GM04504 (cell line): ENCODE data around the gene KRTAP4-6.
A peak's percentile ranks its signal among the peaks of the same experiment; 100 is the strongest.
"Not testable (repeated sequence)": the region's sequence is repeated elsewhere in the genome, so short reads cannot be mapped to it uniquely, and the experiment has no call there.

Experiments
- DNase-seq: peaks from one replicate; pipeline ENCODE4 v3.0.0-alpha.2; 2012; ENCODE audit warnings: low read depth

Gene KRTAP4-6

DNA sequence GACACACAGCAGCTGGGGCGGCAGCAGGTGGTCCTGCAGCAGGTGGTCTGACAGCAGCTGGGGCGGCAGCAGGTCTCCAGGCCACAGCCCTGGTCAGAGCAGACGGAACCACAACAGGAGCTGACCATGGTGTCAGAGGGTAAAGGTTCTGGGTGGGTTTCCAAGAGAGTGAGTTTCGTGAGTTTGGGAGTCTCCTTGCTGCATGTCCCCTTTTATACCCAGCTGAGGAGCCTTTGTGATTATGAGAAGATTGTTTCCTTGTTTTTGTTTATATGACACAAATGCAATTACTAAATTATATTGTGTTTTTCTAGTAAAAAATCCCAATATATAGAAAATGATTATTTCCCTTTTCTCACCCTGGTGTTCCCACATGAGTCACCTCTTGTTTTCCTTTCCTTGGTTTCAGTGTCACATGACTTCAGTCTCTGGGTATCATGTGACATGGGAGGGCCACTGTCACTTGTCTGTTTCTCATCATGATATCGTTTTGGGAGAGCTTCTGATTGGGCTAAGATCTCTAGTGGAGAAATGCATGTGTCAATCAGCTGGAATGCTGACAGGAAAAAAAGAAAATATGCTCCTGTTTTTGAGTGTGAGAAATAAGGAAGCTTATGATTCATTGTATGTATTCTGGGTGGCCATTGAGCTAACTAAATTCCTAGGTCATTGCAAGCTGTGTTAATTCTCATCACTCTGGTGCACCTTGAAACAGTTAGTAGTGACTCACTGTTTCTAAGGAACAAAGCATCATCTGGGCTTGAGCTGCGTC lies at the start of gene KRTAP4-6:
Gene KRTAP4-6, minus strand, starts transcription at position 185 of the 772 bp plus-strand sequence. Its CDS starts 57 bp downstream, at position 128.
- peak; percentile 86 for DNase-seq

DNA sequence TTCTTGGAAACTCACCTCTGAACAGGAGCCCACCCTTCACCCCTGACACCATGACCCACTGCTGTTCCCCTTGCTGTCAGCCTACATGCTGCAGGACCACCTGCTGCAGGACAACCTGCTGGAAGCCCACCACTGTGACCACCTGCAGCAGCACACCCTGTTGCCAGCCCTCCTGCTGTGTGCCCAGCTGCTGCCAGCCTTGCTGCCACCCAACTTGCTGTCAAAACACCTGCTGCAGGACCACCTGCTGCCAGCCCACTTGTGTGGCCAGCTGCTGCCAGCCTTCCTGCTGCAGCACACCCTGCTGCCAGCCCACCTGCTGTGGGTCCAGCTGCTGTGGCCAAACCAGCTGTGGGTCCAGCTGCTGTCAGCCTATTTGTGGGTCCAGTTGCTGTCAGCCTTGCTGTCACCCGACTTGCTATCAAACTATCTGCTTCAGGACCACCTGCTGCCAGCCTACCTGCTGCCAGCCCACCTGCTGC lies 49.5 kb upstream of the KRTAP4-6 start, which contains the start of gene KRTAP9-1:
Gene KRTAP9-1, plus strand, starts transcription at position 51 of the 482 bp plus-strand sequence. Its CDS starts 0 bp downstream, at position 51.
- not testable (repeated sequence) for DNase-seq

DNA sequence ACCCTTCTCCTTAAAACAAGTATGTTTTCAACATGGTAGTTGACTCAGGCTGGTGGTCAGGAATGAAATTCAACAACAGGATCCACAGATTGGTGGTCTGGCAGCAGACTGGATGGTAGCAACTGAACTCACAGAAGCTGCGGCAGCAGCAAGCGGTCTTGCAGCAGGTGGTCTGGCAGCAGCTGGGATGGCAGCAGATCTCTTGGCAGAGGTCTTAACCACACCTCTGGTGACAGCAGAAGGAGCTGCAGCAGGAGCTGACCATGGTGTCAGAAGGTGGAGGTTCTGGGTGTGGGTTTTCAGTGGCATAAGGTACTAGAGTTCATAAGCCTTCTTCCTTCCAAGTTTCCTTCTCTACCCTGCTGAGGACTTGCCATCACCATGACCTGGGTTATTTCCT lies 46.5 kb upstream of the KRTAP4-6 start:
- DNase-seq, result no peak

GRCh38 chr17:41185001-41185400 lies 44.7 kb upstream of the KRTAP4-6 start:
- DNase-seq, result no peak

DNA sequence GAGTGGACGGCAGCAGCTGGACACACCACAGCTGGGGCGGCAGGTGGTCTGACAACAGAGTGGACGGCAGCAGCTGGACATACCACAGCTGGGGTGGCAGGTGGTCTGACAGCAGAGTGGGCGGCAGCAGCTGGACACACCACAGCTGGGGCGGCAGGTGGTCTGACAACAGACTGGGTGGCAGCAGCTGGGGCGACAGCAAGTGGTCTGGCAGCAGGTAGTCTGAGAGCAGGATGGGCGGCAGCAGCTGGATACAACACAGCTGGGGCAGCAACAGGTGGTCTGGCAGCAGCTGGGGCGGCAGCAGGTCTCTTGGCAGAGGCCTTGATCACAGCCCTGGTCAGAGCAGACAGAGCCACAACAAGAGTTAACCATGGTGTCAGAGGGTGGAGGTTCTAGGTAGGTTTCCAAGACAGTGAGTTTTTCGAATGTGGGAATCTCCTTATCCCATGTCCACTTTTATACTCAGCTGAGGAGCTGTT lies 44.2 kb upstream of the KRTAP4-6 start, which contains the start of gene KRTAP4-1:
Gene KRTAP4-1, minus strand, starts transcription at position 432 of the 482 bp plus-strand sequence. Its CDS starts 57 bp downstream, at position 375.
- no peak for DNase-seq

- DNase-seq, result peak; percentile 32
Observed at GRCh38 chr17:41178843-41179616, 38.7 kb upstream of the KRTAP4-6 start.

GRCh38 chr17:41178341-41178740 lies 38.0 kb upstream of the KRTAP4-6 start:
- DNase-seq, result peak; percentile 36

DNA sequence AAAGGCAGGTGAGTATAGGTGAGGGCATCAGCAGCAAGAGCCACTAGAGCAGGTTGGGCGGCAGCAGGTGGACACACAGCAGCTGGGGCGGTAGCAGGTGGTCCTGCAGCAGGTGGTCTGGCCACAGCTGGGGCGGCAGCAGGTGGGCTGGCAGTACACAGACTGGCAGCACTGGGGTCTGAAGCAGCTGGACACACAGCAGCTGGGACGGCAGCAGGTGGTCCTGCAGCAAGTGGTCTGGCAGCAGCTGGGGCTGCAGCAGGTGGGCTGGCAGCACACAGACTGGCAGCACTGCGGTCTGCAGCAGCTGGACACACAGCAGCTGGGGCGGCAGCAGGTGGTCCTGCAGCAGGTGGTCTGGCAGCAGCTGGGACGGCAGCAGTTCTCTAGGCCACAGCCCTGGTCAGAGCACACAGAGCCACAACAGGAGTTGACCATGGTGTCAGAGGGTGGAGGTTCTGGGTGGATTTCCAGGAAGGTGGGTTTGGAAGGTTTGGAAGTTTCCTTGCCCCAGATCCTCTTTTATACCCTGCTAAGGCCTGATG lies 37.5 kb upstream of the KRTAP4-6 start, which contains the start of gene KRTAP4-2:
Gene KRTAP4-2, minus strand, starts transcription at position 495 of the 545 bp plus-strand sequence. Its CDS starts 57 bp downstream, at position 438.
- no peak for DNase-seq

DNA sequence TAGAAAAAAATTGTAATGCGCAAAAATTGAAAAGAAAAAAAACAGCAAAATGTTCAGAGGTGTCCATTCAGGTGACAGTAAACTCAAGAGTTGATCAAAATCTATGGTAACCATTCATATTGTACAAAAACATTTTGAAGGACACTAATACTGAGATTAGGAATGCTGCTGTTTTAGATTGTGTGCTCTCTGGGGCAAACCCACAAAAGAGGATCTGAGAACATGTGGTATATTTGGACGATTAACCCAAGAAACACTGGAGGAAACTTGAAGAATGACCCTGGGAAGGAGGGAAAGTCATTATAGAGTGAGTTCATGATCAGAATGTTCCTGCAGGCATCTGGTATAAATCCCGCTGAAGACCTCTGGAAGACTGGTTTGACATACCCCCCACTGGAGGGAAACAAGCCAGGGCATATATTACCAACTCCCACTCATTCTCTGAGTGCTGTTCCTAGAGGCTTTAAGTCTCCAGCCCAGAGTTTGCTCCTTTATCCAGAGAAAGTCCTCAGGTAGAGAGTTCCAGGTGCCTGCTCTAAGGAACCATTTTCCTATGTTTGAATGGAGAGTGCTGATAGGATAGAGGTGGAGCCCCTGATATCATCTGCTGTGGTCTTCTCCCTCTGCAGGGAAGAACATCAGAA lies 36.5 kb upstream of the KRTAP4-6 start:
- no peak for DNase-seq

- DNase-seq, result no peak
Observed at GRCh38 chr17:41171886-41172285, 31.5 kb upstream of the KRTAP4-6 start.

DNA sequence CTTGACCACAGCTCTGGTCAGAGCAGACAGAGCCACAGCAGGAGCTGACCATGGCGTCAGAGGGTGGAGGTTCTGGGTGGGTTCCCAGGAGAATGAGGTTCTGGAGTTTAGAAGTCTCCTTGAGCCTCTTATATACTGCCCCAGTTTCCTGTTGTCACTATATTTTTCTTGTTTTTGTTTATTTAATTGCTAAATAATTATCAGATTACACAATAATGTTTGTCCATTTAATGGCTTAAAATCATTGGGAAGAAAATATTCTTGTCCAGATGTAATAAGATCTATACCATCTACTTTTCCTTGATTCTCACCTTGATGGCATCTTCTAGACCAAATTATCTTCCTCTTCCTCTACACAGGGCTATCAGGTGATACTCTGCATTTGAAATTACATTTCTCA lies 27.8 kb upstream of the KRTAP4-6 start, which contains the start of gene KRTAP4-3:
Gene KRTAP4-3, minus strand, starts transcription at position 101 of the 400 bp plus-strand sequence. Its CDS starts 49 bp downstream, at position 52.
- DNase-seq, result no peak

GRCh38 chr17:41167561-41167960 lies 27.2 kb upstream of the KRTAP4-6 start:
- DNase-seq, result no peak

DNA sequence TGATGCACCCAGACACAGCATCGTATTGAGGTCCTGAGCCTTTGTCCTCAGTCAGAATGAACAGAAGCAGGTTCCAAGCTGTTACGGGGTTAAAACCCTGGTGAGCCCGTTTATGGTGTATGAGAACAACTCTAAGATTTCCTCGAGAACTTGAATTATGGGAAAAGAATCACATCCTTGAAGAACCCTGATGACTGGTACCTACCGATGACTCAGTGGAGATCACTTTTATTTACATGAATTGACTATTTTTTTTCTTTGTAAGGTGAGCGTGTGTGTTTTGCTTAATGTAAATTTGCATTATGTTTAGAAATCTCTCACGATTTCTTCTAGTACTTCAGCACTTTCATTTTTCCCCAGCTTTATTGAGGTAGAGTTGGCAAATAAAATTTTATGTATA lies 23.5 kb upstream of the KRTAP4-6 start:
- no peak for DNase-seq

GRCh38 chr17:41160648-41161047 lies 20.3 kb upstream of the KRTAP4-6 start, which contains the start of gene KRTAP4-4:
Gene KRTAP4-4 (minus strand): TSS chr17:41160748. CDS start chr17:41160691, 57 bp downstream.
- DNase-seq, result no peak

GRCh38 chr17:41160190-41160589 lies 19.8 kb upstream of the KRTAP4-6 start:
- DNase-seq, result not testable (repeated sequence)

GRCh38 chr17:41153856-41154255 lies 13.5 kb upstream of the KRTAP4-6 start:
- no peak for DNase-seq

- DNase-seq, result no peak
Observed at GRCh38 chr17:41151525-41151924, 11.2 kb upstream of the KRTAP4-6 start.

GRCh38 chr17:41150026-41150425 lies 9.7 kb upstream of the KRTAP4-6 start:
- no peak for DNase-seq

- DNase-seq, result no peak
Observed at GRCh38 chr17:41149652-41149985, 9.3 kb upstream of the KRTAP4-6 start, which contains the start of gene KRTAP4-5. Gene KRTAP4-5 (minus strand): TSS chr17:41149825. CDS start chr17:41149767, 58 bp downstream.

- not testable (repeated sequence) for DNase-seq
Observed at GRCh38 chr17:41148971-41149651, 8.8 kb upstream of the KRTAP4-6 start.
